Kidney tubule cell (primary cell): Measurements from ENCODE around the gene INSC.

Experiments
- DNase-seq: peaks from one replicate; pipeline ENCODE4 v3.0.0-alpha.2; 2018; ENCODE audit warnings: low spot score

Gene INSC

GRCh38 chr11:15289723-15290122 is 175.0 kb downstream of the INSC start:
- DNase-seq: no peak

GRCh38 chr11:15291885-15292284 is 177.2 kb downstream of the INSC start:
- peak; percentile 33 for DNase-seq

DNA sequence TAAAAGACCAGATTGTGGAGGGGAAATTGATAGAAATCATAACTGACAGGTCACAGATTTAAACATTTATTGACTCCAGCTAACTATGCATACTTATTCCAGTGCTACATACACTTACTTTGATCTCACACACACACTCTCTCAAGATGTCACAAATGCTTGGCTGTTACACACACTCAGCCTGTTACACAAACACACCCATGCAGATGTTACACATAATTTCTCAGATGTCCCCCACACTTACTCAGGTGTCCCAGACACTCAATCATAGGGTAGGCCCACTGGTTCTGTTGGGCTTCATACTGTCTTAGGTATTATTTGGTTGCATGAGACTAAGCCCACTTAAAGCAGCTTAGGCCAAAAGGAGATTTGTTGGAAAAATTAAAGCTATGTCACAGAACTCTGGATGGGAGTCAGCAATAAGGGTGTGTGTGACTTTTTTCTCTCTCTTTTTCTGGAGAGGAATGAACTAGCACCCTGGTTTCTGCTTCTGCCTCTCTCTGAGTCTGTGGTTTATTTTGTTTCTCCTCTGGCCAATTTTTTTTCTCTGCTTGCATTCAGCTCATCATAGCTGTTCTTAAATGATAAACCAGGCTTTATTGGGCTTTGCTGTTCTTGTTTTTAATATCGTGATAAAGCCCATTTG is 179.4 kb downstream of the INSC start:
- no peak for DNase-seq

DNA sequence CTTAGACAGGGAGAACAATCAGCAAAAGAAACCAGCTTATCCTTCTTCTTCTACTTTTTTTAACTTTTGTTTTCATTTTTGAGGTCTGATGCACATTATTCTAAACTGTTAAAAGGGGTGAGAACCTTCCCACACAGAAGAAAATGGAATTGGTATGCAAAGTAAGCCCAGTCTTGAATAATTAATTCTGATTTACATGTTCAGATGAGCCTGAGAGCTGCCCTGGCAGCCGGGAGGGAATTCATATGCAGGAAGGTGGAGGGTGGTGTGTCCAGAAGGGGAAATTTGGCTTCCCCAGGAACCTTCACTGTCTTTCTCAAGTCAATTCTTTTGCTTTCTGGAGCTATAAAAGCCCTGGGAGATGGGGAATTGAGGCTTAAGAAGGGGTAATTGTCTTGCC is 181.0 kb downstream of the INSC start:
- DNase-seq: no peak
